Natural killer cell treated with Interleukin-12 subunit alpha and Interleukin-12 subunit beta and Interleukin-15 and Interleukin-18, amount 100 ng/mL, for 72 hours (primary cell): Measurements from ENCODE around the gene CATSPERZ. TPM values are rescaled to one million over a fixed set of nuclear protein-coding genes. Genes with fewer than 3 reads are reported as not detected.

Experiments used
- ATAC-seq, 2 donors: fragments of 150-1000 bp; cut with Tn5 transposase in 1 of 2; sonication (Bioruptor Pico), chemical (Tn5 transposase) in 1 of 2; 2 replicates each; pipeline ENCODE4 v1.10.0; 2021
- DNase-seq: peaks from one replicate; pipeline ENCODE4 v3.0.0; 2022; ENCODE audit warnings: low spot score
- H3K27ac Mint-ChIP-seq, 2 donors: 1 replicate in 1 of 2; 2 replicates in 1 of 2; pipeline ENCODE4 v1.8.0; 2022; ENCODE audit warnings: mixed read lengths in 2 of 2, mild to moderate bottlenecking in 1 of 2, moderate library complexity in 1 of 2
- H3K27me3 Mint-ChIP-seq, 2 donors: 1 replicate in 1 of 2; 2 replicates in 1 of 2; pipeline ENCODE4 v1.8.0; 2022; ENCODE audit warnings: mixed read lengths in 2 of 2
- H3K36me3 Mint-ChIP-seq: one replicate; pipeline ENCODE4 v1.8.0; 2022; ENCODE audit warnings: mixed read lengths
- H3K4me1 Mint-ChIP-seq, 2 donors: 1 replicate in 1 of 2; 2 replicates in 1 of 2; pipeline ENCODE4 v1.8.0; 2022; ENCODE audit warnings: low read depth in 2 of 2, mixed read lengths in 2 of 2, mild to moderate bottlenecking in 1 of 2
- H3K4me3 Mint-ChIP-seq: one replicate; pipeline ENCODE4 v1.8.0; 2022; ENCODE audit warnings: mixed read lengths
- H3K9me3 Mint-ChIP-seq: 2 replicates; pipeline ENCODE4 v1.8.0; 2022; ENCODE audit warnings: mixed read lengths
- total RNA-seq, 2 donors: library from RNA; stranded (reverse); gene quantifications; one replicate each; pipeline ENCODE4 v1.2.3, GENCODE V29; 2022

CATSPERZ gene, protein sequence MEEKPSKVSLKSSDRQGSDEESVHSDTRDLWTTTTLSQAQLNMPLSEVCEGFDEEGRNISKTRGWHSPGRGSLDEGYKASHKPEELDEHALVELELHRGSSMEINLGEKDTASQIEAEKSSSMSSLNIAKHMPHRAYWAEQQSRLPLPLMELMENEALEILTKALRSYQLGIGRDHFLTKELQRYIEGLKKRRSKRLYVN
- not detected for total RNA-seq

DNA sequence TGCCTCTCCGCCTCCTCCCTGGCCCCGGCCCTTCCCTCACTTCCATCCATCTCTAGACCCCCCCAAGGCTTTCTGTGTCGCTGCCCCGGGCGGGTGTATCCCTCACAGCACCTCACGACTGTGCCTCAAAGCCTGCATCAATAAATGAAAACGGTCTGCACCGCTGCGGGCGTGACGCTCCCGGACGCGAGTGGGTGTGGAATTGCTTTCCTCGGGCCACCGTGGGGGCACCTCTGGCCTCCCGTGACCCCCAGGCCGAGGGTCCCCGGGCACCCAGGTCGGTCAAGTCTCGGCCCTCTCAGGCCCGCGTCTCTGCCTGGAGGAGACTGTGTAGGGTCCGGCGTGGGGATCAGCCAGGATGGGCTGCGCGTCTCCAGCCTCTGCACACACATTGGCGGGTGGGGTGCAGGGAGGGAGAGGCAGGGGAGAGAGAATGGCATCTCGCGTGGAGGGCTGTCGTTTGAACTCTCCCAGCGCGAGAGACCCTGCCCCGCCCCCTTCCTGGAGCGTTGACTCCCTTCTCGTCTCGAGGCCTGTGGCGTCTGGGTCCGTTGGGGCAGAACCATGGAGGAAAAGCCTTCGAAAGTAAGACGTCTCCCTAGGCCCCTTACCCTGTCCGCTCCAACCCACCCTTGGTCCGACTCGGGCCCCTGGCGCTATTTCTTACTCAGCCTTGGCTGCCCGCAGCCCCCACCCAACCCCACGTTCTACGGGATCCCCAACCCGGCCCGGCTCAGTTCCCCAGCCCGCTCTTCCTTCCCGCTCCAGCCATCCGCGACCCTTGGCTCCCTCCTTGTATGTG, at the start of gene CATSPERZ:
TSS of gene CATSPERZ (plus strand) at position 512 of the 802 bp plus-strand sequence. CDS start at position 565, 53 bp downstream.
- Mint-ChIP-seq H3K4me1 (peaks cover 19 to 28% of the 10 kb centered on the region in 2 donors), H3K27ac (no peak within 1 kb of the TSS), H3K36me3 (no peaks in the 10 kb centered on the region), H3K9me3 (no peaks in the 10 kb centered on the region), H3K4me3 (peak within 1 kb of the TSS; percentile 75), H3K27me3 (peaks cover 31 to 35% of the 10 kb centered on the region in 2 donors)
- DNase-seq, result no peak
- no peak for ATAC-seq

DNA sequence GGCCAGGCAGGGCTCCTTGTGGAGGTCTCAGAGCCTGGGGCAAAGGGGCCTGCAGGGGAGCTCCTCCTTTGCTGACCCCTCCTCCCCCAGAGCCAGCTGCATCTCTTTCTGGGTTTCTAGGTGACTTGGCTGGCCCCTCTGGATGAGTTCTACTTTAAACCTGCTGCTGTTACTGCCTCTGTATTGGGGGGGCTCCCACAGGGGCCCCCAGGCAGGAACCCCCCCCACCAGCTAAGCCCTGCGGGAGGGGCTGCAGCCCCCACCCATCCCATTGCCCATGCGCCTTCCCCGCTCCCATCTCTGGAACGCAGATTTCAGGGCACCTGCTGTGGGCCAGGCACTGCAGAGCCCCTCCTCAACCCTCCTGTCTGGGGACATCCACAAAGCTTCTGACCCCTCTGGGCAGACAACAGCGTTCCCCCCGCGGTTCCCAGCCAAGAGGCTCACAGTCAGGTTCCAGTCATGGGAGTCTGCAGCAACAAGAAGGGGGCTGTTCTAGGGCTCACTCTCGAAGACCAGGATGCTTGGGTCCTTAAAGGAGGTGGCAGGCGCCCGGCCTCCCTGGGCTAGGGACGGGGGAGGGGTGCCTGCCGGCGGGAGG, 49.6 kb upstream of the CATSPERZ start:
- DNase-seq (no peak), ATAC-seq (no peak)
- Mint-ChIP-seq H3K27me3 (no peaks in the 10 kb centered on the region), H3K36me3 (no peaks in the 10 kb centered on the region), H3K4me1 (peaks cover 12 to 32% of the 10 kb centered on the region in 2 donors), H3K9me3 (no peaks in the 10 kb centered on the region), H3K27ac (no peak overlapping the region), H3K4me3 (peak overlapping the region; percentile 56)

DNA sequence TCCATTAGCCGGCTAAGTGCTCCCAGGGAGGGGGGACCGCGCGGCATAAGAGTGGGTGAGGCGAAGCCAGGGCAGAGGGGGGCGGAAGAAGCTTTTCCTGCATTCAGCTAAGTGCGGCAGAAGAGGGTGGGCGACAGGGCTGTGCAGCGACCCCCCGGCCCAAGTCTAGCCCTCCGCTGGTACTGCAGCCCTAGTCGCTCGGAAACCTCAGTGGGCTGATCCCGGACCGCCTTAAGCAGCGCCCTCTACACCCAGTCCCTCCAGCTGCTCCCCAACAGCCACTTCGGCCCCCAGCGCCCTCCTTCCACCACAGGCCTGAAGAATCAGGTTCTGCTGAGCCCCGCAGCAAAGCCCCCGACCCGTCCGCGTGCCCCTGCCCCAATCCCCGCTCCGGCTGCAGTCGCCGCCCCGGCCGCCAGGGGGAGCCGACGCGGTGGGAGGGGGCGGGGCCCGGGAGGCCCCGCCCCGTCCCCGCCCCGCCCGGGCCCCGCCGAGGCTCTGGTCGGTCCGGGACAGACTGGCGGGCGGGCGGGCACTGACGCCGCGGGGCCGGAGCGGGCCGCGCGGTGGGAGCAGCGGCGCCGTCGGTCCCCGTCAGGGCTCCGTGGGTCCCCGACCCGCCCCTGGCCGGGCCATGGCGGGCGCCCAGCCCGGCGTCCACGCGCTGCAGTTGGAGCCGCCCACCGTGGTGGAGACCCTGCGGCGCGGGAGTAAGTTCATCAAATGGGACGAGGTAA, 49.0 kb upstream of the CATSPERZ start, which contains the start of gene PLCB3:
TSS of gene PLCB3 (plus strand) at position 515 of the 737 bp plus-strand sequence. CDS start at position 635, 120 bp downstream.
- Mint-ChIP-seq H3K27ac (peak within 1 kb of the TSS in 1 of 2 donors; percentile 70), H3K4me1 (peaks cover 12 to 27% of the 10 kb centered on the region in 2 donors), H3K36me3 (no peaks in the 10 kb centered on the region), H3K9me3 (no peaks in the 10 kb centered on the region), H3K4me3 (peak within 1 kb of the TSS; percentile 89), H3K27me3 (no peaks in the 10 kb centered on the region)
- DNase-seq, result no peak
- ATAC-seq, result peak; percentile 80 to 85

DNA sequence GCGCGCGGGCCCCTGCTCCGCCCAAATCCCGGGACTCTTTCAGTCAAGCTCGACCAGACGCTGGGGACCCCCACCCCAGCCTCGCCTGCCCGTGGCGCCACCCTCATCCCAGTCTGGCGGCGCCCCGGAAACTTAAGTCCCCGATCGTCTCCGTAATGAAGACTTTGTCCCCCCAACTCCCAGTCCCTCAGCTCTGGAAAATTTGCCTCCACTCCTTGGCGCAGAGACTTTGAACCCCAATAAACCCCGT, 48.5 kb upstream of the CATSPERZ start:
- no peak for DNase-seq
- no peaks in the 10 kb centered on the region for H3K9me3 Mint-ChIP-seq
- H3K4me1 Mint-ChIP-seq, result peaks cover 12 to 27% of the 10 kb centered on the region in 2 donors
- peak overlapping the region in 1 of 2 donors; percentile 70 for H3K27ac Mint-ChIP-seq
- H3K27me3 Mint-ChIP-seq, result no peaks in the 10 kb centered on the region
- ATAC-seq, result no peak
- peak overlapping the region; percentile 89 for H3K4me3 Mint-ChIP-seq
- H3K36me3 Mint-ChIP-seq, result no peaks in the 10 kb centered on the region

DNA sequence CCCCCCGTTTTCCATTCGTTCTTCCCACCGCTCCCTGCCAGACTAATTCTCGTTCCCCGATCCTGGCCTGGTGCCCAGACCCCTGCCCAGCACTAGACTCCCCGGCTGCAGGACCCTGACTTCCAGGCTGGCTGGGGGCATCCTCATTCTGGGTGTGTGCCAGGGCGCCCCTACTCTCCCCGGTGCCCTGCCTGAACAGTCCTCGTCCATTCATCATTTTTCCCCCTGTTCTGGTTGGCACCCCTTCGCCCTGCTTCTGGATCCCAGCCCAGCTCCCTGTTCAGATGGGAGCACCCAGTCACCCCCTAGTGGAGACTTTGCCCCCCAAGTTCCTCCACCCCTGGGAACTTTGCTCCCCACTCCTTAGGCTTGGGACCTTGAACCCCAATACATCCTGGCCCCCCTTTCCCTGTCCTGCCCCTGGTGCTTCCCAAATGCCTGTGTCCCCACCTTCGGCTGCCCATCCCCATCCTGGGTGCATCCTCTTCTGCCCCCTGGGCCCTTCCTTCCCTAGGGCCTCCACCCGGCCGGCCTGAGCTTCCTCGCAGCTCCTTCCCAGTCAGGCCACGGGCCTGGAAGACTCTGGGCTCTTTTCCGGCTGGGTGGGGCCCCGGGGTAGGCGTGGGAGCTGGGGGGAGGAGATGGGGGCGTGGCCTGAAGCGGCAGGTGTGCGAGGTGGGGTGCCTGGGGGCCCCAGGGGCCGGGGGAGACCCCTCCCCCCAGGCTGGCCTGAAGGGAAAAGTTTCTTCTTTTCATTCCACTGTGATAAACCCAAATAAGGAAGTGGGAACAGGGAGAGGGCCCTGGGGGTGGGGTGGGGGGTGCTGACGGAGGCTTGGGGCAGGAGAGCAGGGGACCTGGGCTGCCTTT, 47.9 kb upstream of the CATSPERZ start:
- no peak for ATAC-seq
- H3K27ac Mint-ChIP-seq, result peak overlapping the region in 1 of 2 donors; percentile 70
- H3K9me3 Mint-ChIP-seq, result no peaks in the 10 kb centered on the region
- H3K4me3 Mint-ChIP-seq, result peak overlapping the region; percentile 89
- no peak for DNase-seq
- H3K4me1 Mint-ChIP-seq, result peaks cover 12 to 23% of the 10 kb centered on the region in 2 donors
- H3K27me3 Mint-ChIP-seq, result no peaks in the 10 kb centered on the region
- no peaks in the 10 kb centered on the region for H3K36me3 Mint-ChIP-seq

DNA sequence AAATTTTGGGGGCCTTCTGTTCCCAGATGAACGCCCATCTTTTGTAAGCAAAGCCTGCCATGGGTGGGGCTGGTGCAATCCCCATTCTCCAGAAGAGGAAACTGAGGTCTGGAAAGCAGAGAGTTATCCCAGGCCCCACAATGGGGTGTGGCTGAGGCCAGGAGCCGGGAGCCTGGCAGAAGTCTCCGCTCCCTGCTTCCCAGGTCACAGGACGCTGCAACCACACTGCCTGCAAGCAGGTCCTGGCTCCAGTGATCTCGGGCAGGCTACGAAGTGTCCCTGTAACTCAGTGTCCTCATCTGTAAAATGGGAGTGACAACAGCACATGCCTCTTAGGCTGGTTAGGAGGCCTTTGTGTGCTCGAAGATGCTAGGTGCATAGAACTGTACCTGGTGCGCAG, 47.1 kb upstream of the CATSPERZ start:
- peaks cover 8 to 18% of the 10 kb centered on the region in 2 donors for H3K4me1 Mint-ChIP-seq
- ATAC-seq (no peak), DNase-seq (no peak)
- no peaks in the 10 kb centered on the region for H3K36me3 Mint-ChIP-seq
- H3K4me3 Mint-ChIP-seq, result peak overlapping the region; percentile 89
- H3K27ac Mint-ChIP-seq, result no peak overlapping the region
- no peaks in the 10 kb centered on the region for H3K27me3 Mint-ChIP-seq
- H3K9me3 Mint-ChIP-seq, result no peaks in the 10 kb centered on the region

DNA sequence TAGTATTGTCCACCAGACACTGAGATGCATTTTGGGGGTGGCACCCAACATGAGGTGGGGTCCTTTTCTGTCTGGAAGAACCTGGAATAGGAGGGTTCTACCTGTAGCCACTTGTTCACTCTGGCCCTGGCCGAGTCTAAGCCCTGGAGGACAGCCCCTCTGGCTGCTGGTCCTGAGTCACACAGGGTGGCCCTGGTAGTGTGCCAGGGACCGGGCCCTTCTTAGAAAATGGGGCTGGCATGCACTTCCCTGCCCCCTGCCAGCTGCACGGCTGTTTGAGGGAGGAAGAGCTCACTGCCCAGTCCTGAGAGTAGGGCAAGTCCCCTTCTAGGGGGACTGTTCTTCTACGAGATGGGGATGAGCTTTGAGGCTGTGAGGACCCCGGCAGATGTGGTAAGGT, 46.7 kb upstream of the CATSPERZ start:
- ATAC-seq, result no peak
- H3K36me3 Mint-ChIP-seq, result no peaks in the 10 kb centered on the region
- H3K4me3 Mint-ChIP-seq, result peak overlapping the region; percentile 12

DNA sequence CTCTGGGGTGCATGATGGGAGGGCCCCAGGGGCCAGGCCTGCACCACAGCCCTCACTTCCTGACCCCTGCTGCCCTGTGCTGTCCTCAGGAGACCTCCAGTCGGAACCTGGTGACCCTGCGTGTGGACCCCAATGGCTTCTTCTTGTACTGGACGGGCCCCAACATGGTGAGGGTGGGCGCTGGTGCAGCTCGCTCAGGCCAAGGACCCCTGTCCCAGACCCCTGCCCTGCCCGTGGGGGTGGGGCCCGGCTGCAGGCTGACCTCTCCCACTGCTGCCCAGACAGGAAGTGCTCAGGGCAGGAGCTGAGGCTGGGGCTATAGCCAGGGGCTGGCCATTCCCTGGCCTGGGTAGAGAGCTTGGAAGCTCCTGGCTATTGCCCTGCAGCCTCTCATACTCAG, 45.8 kb upstream of the CATSPERZ start:
- no peaks in the 10 kb centered on the region for H3K27me3 Mint-ChIP-seq

More for the DNA sequence above, 46.7 kb upstream of the CATSPERZ start:
- no peaks in the 10 kb centered on the region for H3K27me3 Mint-ChIP-seq
- H3K9me3 Mint-ChIP-seq, result no peaks in the 10 kb centered on the region
- no peak for DNase-seq
- H3K4me1 Mint-ChIP-seq, result peaks cover 6 to 16% of the 10 kb centered on the region in 2 donors
- peak overlapping the region in 1 of 2 donors; percentile 76 for H3K27ac Mint-ChIP-seq

DNA sequence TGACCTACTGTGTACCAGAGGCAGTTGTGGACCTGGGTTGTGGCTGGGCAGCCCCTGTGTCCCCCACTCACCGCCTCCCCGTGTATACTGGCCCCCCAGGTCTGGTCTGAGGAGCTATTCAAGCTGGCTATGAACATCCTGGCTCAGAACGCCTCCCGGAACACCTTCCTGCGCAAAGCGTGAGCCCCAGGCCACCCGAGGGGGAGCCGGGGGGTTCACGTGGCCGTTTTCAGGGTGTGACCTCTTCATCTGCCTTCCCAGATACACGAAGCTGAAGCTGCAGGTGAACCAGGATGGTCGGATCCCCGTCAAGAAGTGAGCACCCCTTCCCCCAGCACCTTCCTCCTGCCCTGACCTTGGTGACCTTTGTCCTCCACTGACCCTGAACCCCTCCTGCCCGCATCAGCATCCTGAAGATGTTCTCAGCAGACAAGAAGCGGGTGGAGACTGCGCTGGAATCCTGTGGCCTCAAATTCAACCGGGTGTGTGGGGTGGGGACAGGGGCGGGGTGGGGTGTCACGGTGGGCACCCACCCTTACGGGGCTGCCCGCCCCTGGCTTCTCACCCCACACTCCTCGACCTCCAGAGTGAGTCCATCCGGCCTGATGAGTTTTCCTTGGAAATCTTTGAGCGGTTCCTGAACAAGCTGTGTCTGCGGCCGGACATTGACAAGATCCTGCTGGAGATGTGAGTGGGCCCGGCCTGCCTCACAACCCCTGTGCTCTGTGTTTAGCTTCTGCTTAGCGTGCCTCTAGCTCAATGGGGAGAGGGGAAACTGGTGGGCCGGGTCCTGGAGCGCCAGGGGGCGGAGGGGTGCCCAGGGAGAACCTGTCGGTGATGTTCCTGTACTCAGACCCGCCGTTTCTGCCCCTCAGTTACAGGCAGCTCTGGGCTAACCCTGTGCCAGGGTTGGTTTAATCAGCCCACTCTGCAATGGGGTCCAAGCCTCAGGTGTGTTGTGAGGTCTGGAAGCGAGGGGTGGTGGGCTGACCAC, 44.7 kb upstream of the CATSPERZ start:
- H3K27ac Mint-ChIP-seq, result no peak overlapping the region
- H3K36me3 Mint-ChIP-seq, result peaks cover 8% of the 10 kb centered on the region
- ATAC-seq (no peak), DNase-seq (no peak)
- no peaks in the 10 kb centered on the region for H3K27me3 Mint-ChIP-seq
- H3K9me3 Mint-ChIP-seq, result no peaks in the 10 kb centered on the region
- H3K4me1 Mint-ChIP-seq, result peaks cover 16 to 26% of the 10 kb centered on the region in 2 donors
- no peak overlapping the region for H3K4me3 Mint-ChIP-seq

More for the DNA sequence above, 45.8 kb upstream of the CATSPERZ start:
- H3K36me3 Mint-ChIP-seq, result peaks cover 1% of the 10 kb centered on the region
- no peak overlapping the region for H3K4me3 Mint-ChIP-seq
- DNase-seq (no peak), ATAC-seq (no peak)
- peaks cover 8 to 17% of the 10 kb centered on the region in 2 donors for H3K4me1 Mint-ChIP-seq
- H3K9me3 Mint-ChIP-seq, result no peaks in the 10 kb centered on the region
- no peak overlapping the region for H3K27ac Mint-ChIP-seq

DNA sequence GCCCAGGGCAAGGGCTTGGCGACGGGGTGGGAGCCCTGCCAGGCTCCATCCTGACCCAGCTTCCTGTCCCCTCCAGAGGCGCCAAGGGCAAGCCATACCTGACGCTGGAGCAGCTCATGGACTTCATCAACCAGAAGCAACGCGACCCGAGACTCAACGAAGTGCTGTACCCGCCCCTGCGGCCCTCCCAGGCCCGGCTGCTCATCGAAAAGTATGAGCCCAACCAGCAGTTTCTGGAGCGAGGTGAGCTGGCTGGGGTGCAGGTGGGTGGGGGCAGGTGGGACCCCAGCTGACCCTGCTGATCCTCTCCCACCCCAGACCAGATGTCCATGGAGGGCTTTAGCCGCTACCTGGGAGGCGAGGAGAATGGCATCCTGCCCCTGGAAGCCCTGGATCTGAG, 43.9 kb upstream of the CATSPERZ start:
- ATAC-seq, result no peak
- no peaks in the 10 kb centered on the region for H3K27me3 Mint-ChIP-seq
- no peak overlapping the region for H3K27ac Mint-ChIP-seq
- H3K4me1 Mint-ChIP-seq, result peaks cover 16 to 26% of the 10 kb centered on the region in 2 donors
- no peaks in the 10 kb centered on the region for H3K9me3 Mint-ChIP-seq
- no peak overlapping the region for H3K4me3 Mint-ChIP-seq
- no peak for DNase-seq
- peaks cover 8% of the 10 kb centered on the region for H3K36me3 Mint-ChIP-seq

DNA sequence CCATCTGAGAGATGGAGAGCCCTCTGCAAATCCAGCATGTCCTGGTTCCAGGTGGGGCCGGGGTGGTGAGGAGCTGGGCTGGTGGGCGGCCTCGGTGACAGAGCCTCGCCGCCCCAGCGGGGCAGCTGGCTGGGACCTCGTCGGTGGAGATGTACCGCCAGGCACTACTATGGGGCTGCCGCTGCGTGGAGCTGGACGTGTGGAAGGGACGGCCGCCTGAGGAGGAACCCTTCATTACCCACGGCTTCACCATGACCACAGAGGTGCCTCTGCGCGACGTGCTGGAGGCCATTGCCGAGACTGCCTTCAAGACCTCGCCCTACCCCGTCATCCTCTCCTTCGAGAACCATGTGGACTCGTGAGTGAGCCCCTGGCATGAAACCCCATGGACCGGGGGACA, 41.8 kb upstream of the CATSPERZ start:
- DNase-seq (no peak), ATAC-seq (no peak)
- Mint-ChIP-seq H3K27me3 (no peaks in the 10 kb centered on the region), H3K36me3 (peaks cover 8% of the 10 kb centered on the region), H3K4me1 (peaks cover 10 to 20% of the 10 kb centered on the region in 2 donors), H3K4me3 (no peak overlapping the region), H3K27ac (peak overlapping the region in 1 of 2 donors; percentile 53), H3K9me3 (no peaks in the 10 kb centered on the region)

DNA sequence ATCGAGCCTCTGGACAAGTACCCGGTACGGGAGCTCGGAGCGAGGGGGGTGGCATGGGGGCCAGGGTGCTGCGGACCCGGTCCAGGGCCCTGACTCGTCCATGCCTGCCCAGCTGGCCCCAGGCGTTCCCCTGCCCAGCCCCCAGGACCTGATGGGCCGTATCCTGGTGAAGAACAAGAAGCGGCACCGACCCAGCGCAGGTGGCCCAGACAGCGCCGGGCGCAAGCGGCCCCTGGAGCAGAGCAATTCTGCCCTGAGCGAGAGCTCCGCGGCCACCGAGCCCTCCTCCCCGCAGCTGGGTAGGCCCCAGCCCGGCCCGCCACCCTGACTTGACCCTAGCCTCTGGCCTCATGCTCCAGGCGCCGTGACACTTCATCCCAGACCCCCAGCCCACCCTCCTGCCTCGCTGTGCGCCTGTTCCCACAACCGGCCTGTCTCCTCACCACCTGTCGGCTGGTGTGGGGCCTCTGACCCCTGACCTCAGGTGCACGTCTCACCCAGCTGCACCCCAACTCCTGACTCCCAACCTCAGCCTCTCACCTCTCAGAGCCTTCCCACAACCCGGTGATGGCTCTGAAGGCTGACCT, 41.1 kb upstream of the CATSPERZ start:
- Mint-ChIP-seq H3K4me3 (peak overlapping the region; percentile 6), H3K27ac (peak overlapping the region; percentile 52 to 84), H3K4me1 (peaks cover 10 to 15% of the 10 kb centered on the region in 2 donors), H3K36me3 (peaks cover 8% of the 10 kb centered on the region), H3K9me3 (no peaks in the 10 kb centered on the region), H3K27me3 (no peaks in the 10 kb centered on the region)
- ATAC-seq (no peak), DNase-seq (no peak)
